Mucosa of descending colon (tissue), 3 donors: Measurements from ENCODE around the gene ZFPM1. TPM values are rescaled to one million over a fixed set of nuclear protein-coding genes. Genes with fewer than 3 reads are reported as not detected.

ENCODE experiments used
- ATAC-seq: fragments of 200-7000 bp; cut with Tn5 transposase; one replicate; pipeline ENCODE4 v1.9.1; 2020; ENCODE audit warnings: mild to moderate bottlenecking, moderate library complexity
- DNase-seq, 3 donors: peaks; one replicate each; pipeline ENCODE4 v3.0.0-alpha.2; 2020
- H3K36me3 ChIP-seq: fragments of 200-600 bp; one replicate; pipeline ENCODE4 v1.8.0; 2021; ENCODE audit warnings: low read depth, mild to moderate bottlenecking
- H3K4me1 ChIP-seq: fragments of 200-600 bp; one replicate; pipeline ENCODE4 v1.8.0; 2021; ENCODE audit warnings: low read depth, mild to moderate bottlenecking
- H3K4me3 ChIP-seq: fragments of 200-600 bp; one replicate; pipeline ENCODE4 v1.8.0; 2021; ENCODE audit warnings: mild to moderate bottlenecking
- H3K9me3 ChIP-seq: fragments of 200-600 bp; one replicate; pipeline ENCODE4 v1.8.0; 2021; ENCODE audit warnings: mild to moderate bottlenecking
- intact Hi-C, 2 donors: fragments of 100-400 bp; cut with DNase I in 1 of 2; cut with micrococcal nuclease in 1 of 2; formaldehyde crosslinking; loops; one replicate each; pipeline versions ENCODE4 v1.11.0 to v1.11.1; 2022; cut with DNase I, micrococcal nuclease
- total RNA-seq, 3 donors: library from RNA; stranded (reverse); fragmentation: NEBNext Ultra II Directional in 2 of 3; extraction: Animal tissue kit (Norgen Biotek cat#: 25700) in 2 of 3; gene quantifications; one replicate each; pipeline versions ENCODE4 v1.2.1 to v1.2.4, GENCODE V29; 2021 to 2023
- TF ChIP-seq, protein P1 (sequence below): fragments of 200-600 bp; IDR thresholded peaks from one replicate; pipeline ENCODE4 v1.8.0; 2022; ENCODE audit warnings: antibody characterized with exemption, mild to moderate bottlenecking
- donor health status: DM: no; HTN: no; CAD: no; lungs with moderate emphysema.
- donor health status: DM: no; HTN: no; CAD: no.
- donor health status: DM: no; HTN: yes; CAD: no.

ZFPM1 gene
- total RNA-seq, 3 donors from 2014 or later, result 5.2 to 10.3 (median 7.2) TPM

DNA sequence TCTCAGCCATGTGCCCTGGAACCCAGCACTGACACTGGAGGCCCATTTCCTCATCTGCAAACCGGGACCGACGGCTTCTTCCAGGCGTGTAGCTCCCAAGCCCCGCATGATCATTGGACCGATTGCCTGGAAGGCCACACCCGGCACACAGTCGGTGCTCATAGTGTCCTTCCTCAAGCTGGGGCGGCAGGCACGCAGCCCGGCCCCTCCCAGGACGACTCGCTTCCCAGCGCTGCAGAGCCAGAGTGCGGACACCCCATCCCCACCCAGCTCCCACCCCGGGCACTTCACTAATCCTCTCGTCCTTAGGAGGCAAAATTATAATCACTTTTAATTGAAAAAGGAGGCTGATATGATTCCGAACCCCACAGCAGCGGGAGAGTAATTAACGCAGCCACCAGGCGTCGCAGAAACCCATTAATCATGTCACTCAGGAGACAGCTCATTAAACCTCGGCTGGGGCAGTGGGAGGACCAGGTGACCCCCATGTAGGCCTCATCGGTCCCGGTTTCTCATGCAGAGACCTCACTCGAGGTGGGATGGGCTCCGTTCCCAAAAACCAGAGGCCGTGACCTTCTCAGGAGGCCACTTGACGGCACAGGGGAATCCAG is 37.3 kb upstream of the ZFPM1 start:
- TF ChIP-seq, protein P1, sequence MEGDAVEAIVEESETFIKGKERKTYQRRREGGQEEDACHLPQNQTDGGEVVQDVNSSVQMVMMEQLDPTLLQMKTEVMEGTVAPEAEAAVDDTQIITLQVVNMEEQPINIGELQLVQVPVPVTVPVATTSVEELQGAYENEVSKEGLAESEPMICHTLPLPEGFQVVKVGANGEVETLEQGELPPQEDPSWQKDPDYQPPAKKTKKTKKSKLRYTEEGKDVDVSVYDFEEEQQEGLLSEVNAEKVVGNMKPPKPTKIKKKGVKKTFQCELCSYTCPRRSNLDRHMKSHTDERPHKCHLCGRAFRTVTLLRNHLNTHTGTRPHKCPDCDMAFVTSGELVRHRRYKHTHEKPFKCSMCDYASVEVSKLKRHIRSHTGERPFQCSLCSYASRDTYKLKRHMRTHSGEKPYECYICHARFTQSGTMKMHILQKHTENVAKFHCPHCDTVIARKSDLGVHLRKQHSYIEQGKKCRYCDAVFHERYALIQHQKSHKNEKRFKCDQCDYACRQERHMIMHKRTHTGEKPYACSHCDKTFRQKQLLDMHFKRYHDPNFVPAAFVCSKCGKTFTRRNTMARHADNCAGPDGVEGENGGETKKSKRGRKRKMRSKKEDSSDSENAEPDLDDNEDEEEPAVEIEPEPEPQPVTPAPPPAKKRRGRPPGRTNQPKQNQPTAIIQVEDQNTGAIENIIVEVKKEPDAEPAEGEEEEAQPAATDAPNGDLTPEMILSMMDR, result no peak
- peak; percentile 8 for ATAC-seq
- intact Hi-C loops, result no loop called here
- DNase-seq, result no peak
- Histone ChIP-seq H3K9me3 (no peaks in the 10 kb centered on the region), H3K36me3 (no peaks in the 10 kb centered on the region), H3K4me1 (no peaks in the 10 kb centered on the region), H3K4me3 (no peak overlapping the region)

DNA sequence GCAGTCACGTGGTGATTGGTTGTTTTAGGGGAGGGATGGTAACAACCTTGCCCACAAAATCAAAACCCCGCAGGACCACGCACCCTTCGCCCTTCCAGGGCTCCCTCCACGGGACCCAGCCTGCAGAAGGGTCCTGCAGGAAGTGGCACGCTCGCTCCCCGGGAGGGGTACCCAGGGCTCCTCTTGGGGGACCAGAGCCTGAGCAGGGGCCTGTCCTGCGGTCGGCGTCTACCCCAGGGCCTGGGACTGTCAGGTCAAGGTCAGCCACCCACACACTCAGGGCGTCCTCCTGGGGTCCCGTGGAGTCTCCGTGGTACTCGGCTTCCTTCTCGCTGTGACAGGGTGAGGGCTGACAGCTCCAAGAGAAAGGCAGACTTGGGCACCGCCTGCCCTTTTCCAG is 36.4 kb upstream of the ZFPM1 start:
- ATAC-seq, result no peak
- DNase-seq, result no peak
- intact Hi-C loops, result no loop called here
- no peaks in the 10 kb centered on the region for H3K4me1 ChIP-seq
- no peaks in the 10 kb centered on the region for H3K36me3 ChIP-seq
- no peaks in the 10 kb centered on the region for H3K9me3 ChIP-seq
- TF ChIP-seq, protein P1, result no peak
- H3K4me3 ChIP-seq, result no peak overlapping the region

DNA sequence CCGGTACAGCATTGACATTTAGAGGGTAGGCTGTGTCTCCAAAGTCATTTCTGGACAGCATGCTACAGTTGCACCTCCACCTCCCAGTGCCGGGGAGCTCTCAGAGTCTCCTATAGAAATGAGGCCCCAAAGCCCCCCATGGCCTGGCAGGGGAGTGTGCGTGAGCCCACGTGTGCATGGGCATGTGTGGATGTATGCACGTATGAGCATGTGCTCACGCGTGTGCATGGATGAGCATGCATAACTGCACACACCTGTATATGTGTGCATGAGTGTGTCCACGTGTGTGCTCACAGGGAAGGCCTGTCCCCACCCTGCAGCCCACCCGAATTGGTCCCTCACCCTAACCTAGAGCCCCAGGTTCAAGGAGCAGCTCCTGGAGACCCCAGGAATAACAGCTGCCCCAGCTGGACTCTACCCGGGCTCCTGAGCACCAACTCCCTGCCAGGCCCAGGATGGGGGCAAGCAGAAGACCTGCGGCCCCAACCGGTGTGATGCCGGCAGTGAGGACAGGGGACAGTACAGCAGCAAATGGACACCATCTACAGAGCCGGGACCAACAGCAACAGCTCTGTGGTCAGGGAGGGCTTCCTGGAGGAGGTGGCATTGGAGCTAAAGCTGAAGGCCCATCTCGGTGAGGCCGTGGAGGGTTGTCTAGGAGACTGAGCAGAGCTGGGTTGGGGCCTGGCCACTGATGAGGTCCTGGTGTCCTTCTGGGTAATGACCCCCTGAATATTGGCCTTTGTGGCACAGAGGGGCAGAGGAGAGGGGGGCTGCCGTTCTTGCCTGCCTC is 35.2 kb upstream of the ZFPM1 start:
- intact Hi-C loops, result no loop called here
- TF ChIP-seq, protein P1, result no peak
- ATAC-seq (no peak), DNase-seq (no peak)
- no peaks in the 10 kb centered on the region for H3K4me1 ChIP-seq
- H3K9me3 ChIP-seq, result no peaks in the 10 kb centered on the region
- no peaks in the 10 kb centered on the region for H3K36me3 ChIP-seq
- H3K4me3 ChIP-seq, result no peak overlapping the region

DNA sequence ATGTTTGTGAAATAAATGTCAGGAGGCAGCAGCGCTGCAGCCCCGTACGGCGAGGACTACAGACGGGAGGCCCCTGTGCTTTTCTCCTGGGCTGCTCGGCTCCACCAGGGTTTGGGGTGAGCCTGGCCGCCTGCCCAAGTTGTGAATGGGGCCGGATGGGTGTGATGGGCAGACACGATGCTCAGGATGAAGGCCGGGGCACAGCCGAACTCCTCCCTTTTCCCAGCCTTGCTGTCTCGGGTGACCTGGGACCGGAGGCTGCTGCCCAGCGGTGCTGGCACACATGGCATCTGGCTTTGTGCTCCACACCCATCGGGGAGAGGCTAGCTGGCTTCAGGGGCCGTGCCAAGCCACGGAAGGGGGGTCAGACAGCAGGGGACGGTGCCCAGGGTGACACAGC is 34.2 kb upstream of the ZFPM1 start:
- ATAC-seq (no peak), DNase-seq (no peak)
- no peaks in the 10 kb centered on the region for H3K9me3 ChIP-seq
- no peaks in the 10 kb centered on the region for H3K36me3 ChIP-seq
- intact Hi-C loops, result no loop called here
- TF ChIP-seq, protein P1, result no peak
- H3K4me3 ChIP-seq, result no peak overlapping the region
- no peaks in the 10 kb centered on the region for H3K4me1 ChIP-seq

DNA sequence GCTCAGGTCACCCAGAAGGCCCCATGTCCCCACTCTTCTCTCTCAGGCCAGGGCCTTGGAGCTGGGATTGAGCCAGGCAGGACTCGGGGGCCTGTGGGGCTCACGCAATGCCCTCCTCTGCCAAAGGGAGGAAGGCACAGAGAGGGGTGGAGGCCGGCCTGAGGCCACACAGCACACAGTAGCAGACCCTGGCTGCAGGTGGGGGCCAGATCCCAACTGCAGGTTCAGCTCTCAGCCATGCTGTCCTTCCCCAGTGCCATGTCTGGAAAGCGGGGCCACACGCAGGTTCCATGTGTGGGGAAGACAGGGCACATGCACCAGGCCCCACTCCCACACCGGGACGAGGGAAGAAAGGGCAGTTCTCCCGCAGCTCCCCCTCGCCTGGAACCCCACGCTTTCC is 33.3 kb upstream of the ZFPM1 start:
- Histone ChIP-seq H3K4me3 (no peak overlapping the region), H3K36me3 (no peaks in the 10 kb centered on the region), H3K9me3 (no peaks in the 10 kb centered on the region), H3K4me1 (no peaks in the 10 kb centered on the region)
- ATAC-seq (no peak), DNase-seq (no peak)
- TF ChIP-seq, protein P1, result no peak
- intact Hi-C loops, result no loop called here
